Midbrain (tissue), 1 donor: ENCODE data around the gene YWHAB.
"Not testable (repeated sequence)": the region's sequence is repeated elsewhere in the genome, so short reads cannot be mapped to it uniquely, and the experiment has no call there.

Experiments
- DNase-seq: peaks from one replicate; lab custom pipeline; 2025; lab: John Stamatoyannopoulos, UW

The YWHAB gene

GRCh38 chr20:44885392-44886265 is at the start of gene YWHAB:
YWHAB (plus strand) TSS chr20:44885705; CDS start chr20:44901534, 15,829 bp downstream.
- peak; percentile 97 for DNase-seq

GRCh38 chr20:44836601-44837120 is 48.8 kb upstream of the YWHAB start:
- no peak for DNase-seq

GRCh38 chr20:44837946-44838345 is 47.6 kb upstream of the YWHAB start:
- DNase-seq: no peak

GRCh38 chr20:44838521-44838920 is 47.0 kb upstream of the YWHAB start:
- no peak for DNase-seq

GRCh38 chr20:44839481-44839880 is 46.0 kb upstream of the YWHAB start:
- DNase-seq: no peak

- no peak for DNase-seq
These were observed 44.7 kb upstream of the YWHAB start for GRCh38 chr20:44840826-44841225.

- DNase-seq: no peak
These were observed 43.5 kb upstream of the YWHAB start for GRCh38 chr20:44841955-44842354.

- DNase-seq: no peak
These were observed 41.6 kb upstream of the YWHAB start for GRCh38 chr20:44843876-44844275.

- no peak for DNase-seq
These were observed 37.1 kb upstream of the YWHAB start for GRCh38 chr20:44848254-44849015.

GRCh38 chr20:44849703-44850102 is 35.8 kb upstream of the YWHAB start:
- no peak for DNase-seq

GRCh38 chr20:44850272-44850671 is 35.2 kb upstream of the YWHAB start:
- no peak for DNase-seq

GRCh38 chr20:44850837-44851236 is 34.7 kb upstream of the YWHAB start:
- no peak for DNase-seq

GRCh38 chr20:44851545-44851944 is 34.0 kb upstream of the YWHAB start:
- no peak for DNase-seq

GRCh38 chr20:44856442-44856841 is 29.1 kb upstream of the YWHAB start:
- DNase-seq: no peak

- no peak for DNase-seq
These were observed 28.6 kb upstream of the YWHAB start for GRCh38 chr20:44856856-44857448.

GRCh38 chr20:44858606-44859360 is 26.7 kb upstream of the YWHAB start:
- no peak for DNase-seq

- no peak for DNase-seq
These were observed 23.9 kb upstream of the YWHAB start for GRCh38 chr20:44861531-44862006.

- no peak for DNase-seq
These were observed 23.2 kb upstream of the YWHAB start for GRCh38 chr20:44862286-44862685.

- not testable (repeated sequence) for DNase-seq
These were observed 22.0 kb upstream of the YWHAB start for GRCh38 chr20:44863365-44864084.

- DNase-seq: not testable (repeated sequence)
These were observed 21.0 kb upstream of the YWHAB start for GRCh38 chr20:44864493-44864892.
